ENCODE data around the gene PCGF3.

The PCGF3 gene

GRCh38 chr4:808860-809570, 103.4 kb downstream of the PCGF3 start:
- DNase-seq = no peak

- no peak for DNase-seq
Measured at GRCh38 chr4:813900-814299, 108.3 kb downstream of the PCGF3 start.

DNA sequence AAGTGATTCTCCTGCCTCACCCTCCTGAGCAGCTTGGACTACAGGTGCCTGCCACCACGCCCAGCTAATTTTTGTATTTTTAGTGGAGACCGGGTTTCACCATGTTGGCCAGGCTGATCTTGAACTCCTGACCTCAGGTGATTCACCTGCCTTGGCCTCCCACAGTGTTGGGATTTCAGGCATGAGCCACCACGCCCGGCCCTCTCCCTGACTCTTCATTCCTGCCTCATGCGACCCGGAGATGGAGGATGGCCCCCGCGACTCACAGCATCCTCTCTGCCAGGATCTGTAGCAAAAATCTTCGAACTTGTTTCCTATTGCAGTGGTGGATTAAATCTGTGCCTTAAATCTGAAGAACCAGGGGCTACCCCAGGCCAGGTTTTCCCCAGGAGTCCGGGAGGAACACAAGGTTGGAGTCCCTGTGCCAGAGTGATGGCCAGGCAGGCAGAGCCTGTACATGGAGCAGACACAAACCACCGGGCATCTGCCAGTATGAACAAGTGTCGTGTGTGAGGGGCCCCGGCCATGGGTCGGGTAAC, 108.7 kb downstream of the PCGF3 start:
- DNase-seq = no peak

DNA sequence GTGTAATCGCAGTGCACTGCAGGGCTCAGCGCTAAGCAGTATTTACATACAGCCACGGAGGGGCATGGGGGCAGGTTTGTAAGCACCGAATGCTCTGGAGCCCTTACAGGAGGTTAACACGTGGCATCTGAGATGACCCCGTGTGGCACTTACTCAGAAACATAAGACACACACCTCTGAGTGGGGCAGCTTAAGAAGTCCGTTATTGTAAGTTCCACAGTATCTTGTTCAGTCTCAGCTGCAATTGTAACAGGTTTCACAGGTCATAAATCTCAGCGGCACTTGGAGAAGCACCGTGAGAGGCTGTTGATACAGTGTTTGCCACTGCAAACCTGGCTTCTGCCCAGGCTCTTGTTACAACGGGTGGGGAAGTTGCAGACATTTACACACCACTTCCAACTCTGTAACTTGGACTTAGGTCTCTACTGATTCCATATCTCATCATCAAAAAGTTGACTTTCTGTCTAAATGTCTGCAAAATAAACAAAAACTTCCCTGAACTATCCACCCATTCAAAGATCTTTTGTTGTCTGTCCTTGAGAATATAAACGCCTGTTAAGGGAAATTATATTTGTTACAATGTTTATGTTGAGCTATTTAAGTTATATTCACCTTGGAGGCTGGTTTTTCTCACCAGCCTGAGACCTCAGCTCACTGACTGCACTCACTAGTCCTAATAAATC, 110.0 kb downstream of the PCGF3 start:
- no peak for DNase-seq

GRCh38 chr4:818106-818921, 112.7 kb downstream of the PCGF3 start:
- no peak for DNase-seq

DNA sequence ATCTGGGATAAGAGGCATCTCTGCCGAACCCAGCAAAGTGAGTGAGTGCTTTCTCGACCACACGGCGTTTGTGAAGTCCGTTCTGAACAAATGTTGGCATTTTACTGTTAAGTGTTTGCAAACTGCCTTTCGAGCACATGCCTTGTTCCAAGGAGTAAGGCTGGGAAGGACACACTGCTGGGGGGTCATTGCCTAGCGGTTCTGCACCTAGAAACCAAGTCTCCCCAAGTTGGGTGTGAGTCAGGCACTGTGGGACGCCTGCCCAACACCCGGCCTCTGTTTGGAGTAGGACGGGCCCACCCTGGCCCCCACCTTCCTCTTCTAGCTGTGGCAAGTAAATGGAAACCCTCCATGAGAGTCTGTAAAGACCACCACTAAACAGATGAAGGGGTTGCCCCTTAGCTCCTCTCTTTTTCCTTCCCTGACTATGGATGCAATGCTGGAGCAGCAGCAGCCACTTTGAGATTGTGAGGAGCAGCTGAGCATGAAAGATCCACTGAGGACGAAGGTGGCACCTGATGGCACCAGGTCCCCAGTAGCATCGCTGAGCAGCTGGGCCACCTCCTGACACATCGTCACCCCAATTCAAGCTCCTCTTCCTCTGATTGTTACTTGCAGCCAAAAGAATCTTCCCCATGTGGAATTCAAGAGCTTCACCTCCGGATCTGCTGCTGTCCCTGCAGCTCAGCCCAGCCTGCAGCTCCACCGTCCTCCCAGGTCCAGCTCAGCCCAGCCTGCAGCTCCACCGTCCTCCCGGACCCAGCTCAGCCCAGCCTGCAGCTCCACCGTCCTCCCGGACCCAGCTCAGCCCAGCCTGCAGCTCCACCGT, 114.0 kb downstream of the PCGF3 start:
- DNase-seq = no peak
